KMS-11 (cell line): ENCODE measurements around the gene TSC1.

Experiments
- H2AFZ ChIP-seq: fragments of 200-600 bp; sonication (generic); 2 replicates; pipeline ENCODE4 v1.6.1; 2016; ENCODE audit warnings: antibody characterized with exemption, mixed run types, low read depth
- H3K27ac ChIP-seq: fragments of 200-600 bp; sonication (generic); 2 replicates; pipeline ENCODE4 v1.6.1; 2016; ENCODE audit warnings: mild to moderate bottlenecking, mixed run types
- H3K27me3 ChIP-seq: fragments of 200-600 bp; sonication (generic); 2 replicates; pipeline ENCODE4 v1.6.1; 2017; ENCODE audit warnings: mild to moderate bottlenecking, low read depth, mixed run types, moderate library complexity; ENCODE audit not compliant: insufficient read depth
- H3K36me3 ChIP-seq: fragments of 200-600 bp; sonication (generic); 2 replicates; pipeline ENCODE4 v1.6.1; 2017; ENCODE audit warnings: mild to moderate bottlenecking, mixed run types; ENCODE audit not compliant: insufficient read depth
- H3K4me1 ChIP-seq: fragments of 200-600 bp; sonication (generic); 2 replicates; pipeline ENCODE4 v1.6.1; 2016; ENCODE audit warnings: mild to moderate bottlenecking, low read depth, mixed run types; ENCODE audit not compliant: poor library complexity, severe bottlenecking
- H3K4me2 ChIP-seq: fragments of 200-600 bp; sonication (generic); 2 replicates; pipeline ENCODE4 v1.7.0; 2016; ENCODE audit warnings: mild to moderate bottlenecking, mixed run types
- H3K4me3 ChIP-seq: fragments of 200-600 bp; sonication (generic); IDR thresholded peaks from 2 replicates; pipeline ENCODE4 v1.6.1; 2017; ENCODE audit warnings: low read depth, low read length, mixed read lengths; ENCODE audit not compliant: insufficient read depth
- H3K79me2 ChIP-seq: fragments of 200-600 bp; sonication (generic); 2 replicates; pipeline ENCODE4 v1.6.1; 2016; ENCODE audit warnings: low read depth, mixed run types; ENCODE audit not compliant: insufficient read depth
- H3K9ac ChIP-seq: fragments of 200-600 bp; sonication (generic); 2 replicates; pipeline ENCODE4 v1.6.1; 2016; ENCODE audit warnings: mild to moderate bottlenecking, mixed run types
- H4K20me1 ChIP-seq: fragments of 200-600 bp; sonication (generic); 2 replicates; pipeline ENCODE4 v1.6.1; 2016; ENCODE audit warnings: mild to moderate bottlenecking, mixed run types; ENCODE audit not compliant: insufficient read depth
- TF ChIP-seq, protein P1 (sequence below): fragments of 200-600 bp; sonication (generic); conservative IDR thresholded peaks from 2 replicates; pipeline ENCODE4 v1.6.1; 2017; ENCODE audit warnings: low read depth, mild to moderate bottlenecking, antibody characterized with exemption, low read length, moderate library complexity, mixed read lengths

Gene TSC1

DNA sequence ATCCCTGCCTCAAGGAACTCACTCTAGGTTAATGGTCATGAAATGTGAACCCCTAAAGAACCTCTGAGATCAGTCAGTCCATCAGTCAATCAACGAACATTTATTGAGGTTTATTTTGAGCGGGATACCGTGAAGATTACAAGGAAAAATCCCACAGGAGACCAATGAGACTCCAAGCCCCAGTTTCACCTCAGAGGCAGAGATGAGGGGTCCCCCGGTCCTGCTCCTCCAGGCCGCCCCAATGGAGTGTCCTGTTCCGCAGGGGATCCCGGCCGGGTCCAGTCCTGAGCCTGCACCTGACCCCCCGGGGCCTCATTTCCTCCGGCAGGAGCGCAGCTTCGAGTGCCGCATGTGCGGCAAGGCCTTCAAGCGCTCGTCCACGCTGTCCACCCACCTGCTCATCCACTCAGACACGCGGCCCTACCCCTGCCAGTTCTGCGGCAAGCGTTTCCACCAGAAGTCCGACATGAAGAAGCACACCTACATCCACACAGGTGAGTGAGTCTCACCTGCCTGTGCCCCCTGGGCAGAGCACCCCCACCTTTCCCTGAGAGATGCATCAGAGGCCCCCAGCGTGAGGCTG lies 45.1 kb upstream of the TSC1 start:
- Histone ChIP-seq H3K27me3 (peaks cover 88% of the 10 kb centered on the region), H3K79me2 (no peaks in the 10 kb centered on the region), H3K27ac (no peak overlapping the region), H3K4me1 (no peaks in the 10 kb centered on the region), H3K9ac (no peak overlapping the region), H4K20me1 (no peaks in the 10 kb centered on the region), H3K4me2 (no peak overlapping the region), H2AFZ (no peak overlapping the region), H3K4me3 (no peak overlapping the region), H3K36me3 (no peaks in the 10 kb centered on the region)
- TF ChIP-seq, protein P1, sequence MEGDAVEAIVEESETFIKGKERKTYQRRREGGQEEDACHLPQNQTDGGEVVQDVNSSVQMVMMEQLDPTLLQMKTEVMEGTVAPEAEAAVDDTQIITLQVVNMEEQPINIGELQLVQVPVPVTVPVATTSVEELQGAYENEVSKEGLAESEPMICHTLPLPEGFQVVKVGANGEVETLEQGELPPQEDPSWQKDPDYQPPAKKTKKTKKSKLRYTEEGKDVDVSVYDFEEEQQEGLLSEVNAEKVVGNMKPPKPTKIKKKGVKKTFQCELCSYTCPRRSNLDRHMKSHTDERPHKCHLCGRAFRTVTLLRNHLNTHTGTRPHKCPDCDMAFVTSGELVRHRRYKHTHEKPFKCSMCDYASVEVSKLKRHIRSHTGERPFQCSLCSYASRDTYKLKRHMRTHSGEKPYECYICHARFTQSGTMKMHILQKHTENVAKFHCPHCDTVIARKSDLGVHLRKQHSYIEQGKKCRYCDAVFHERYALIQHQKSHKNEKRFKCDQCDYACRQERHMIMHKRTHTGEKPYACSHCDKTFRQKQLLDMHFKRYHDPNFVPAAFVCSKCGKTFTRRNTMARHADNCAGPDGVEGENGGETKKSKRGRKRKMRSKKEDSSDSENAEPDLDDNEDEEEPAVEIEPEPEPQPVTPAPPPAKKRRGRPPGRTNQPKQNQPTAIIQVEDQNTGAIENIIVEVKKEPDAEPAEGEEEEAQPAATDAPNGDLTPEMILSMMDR: no peak

DNA sequence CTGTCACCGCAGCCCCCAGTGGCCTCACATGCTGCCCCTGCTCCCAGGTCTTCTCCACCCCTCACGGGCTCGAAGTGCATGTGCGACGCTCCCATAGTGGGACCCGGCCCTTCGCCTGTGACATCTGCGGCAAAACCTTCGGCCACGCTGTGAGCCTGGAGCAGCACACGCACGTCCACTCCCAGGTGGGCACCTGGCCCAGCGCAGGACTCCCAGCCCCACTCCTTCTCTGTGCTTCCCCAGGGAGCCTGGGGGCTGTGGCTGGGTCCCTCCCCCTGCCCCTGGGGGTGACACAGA lies 44.5 kb upstream of the TSC1 start:
- no peaks in the 10 kb centered on the region for H3K4me1 ChIP-seq

DNA sequence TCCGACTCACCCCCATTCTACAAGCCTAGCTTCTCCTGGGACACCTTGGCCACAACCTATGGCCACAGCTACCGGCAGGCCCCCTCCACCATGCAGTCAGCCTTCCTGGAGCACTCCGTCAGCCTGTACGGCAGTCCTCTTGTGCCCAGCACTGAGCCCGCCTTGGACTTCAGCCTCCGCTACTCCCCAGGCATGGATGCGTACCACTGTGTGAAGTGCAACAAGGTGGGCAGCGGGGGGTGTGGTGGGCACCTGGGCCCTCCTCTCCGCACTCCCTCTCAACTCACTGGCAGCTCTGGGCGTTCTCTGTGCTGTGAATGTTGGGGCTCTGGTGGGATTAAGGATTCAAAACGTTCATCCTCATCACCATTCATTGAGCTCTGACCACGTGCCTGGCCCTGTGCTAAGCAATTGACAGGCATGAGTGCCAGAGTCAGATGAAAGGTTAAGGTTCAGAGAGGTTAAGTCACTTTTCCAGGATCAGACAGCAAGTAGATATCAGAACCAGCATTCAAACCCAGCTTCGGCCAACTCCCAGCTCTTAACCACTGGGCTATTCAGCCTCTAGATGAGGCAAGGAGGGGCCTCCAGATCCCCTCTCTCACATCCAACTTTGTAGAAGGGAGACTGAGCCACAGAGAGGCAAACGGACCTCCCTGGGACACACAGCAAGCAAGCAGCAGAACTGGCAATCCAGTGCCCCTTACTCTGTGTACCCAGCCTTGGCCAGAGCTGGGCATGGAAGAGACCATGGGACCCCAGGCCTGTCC lies 44.0 kb upstream of the TSC1 start:
- no peak overlapping the region for H3K9ac ChIP-seq
- no peaks in the 10 kb centered on the region for H3K79me2 ChIP-seq
- H3K4me2 ChIP-seq: no peak overlapping the region
- H3K4me1 ChIP-seq: no peaks in the 10 kb centered on the region
- H3K4me3 ChIP-seq: no peak overlapping the region
- peaks cover 88% of the 10 kb centered on the region for H3K27me3 ChIP-seq
- no peaks in the 10 kb centered on the region for H3K36me3 ChIP-seq
- no peak overlapping the region for H3K27ac ChIP-seq
- no peaks in the 10 kb centered on the region for H4K20me1 ChIP-seq
- TF ChIP-seq, protein P1: no peak
- no peak overlapping the region for H2AFZ ChIP-seq

More for the DNA sequence above, 44.5 kb upstream of the TSC1 start:
- TF ChIP-seq, protein P1: no peak
- Histone ChIP-seq H3K4me2 (no peak overlapping the region), H4K20me1 (no peaks in the 10 kb centered on the region), H2AFZ (no peak overlapping the region), H3K27ac (no peak overlapping the region), H3K79me2 (no peaks in the 10 kb centered on the region), H3K36me3 (no peaks in the 10 kb centered on the region), H3K9ac (no peak overlapping the region), H3K27me3 (peaks cover 88% of the 10 kb centered on the region), H3K4me3 (no peak overlapping the region)

DNA sequence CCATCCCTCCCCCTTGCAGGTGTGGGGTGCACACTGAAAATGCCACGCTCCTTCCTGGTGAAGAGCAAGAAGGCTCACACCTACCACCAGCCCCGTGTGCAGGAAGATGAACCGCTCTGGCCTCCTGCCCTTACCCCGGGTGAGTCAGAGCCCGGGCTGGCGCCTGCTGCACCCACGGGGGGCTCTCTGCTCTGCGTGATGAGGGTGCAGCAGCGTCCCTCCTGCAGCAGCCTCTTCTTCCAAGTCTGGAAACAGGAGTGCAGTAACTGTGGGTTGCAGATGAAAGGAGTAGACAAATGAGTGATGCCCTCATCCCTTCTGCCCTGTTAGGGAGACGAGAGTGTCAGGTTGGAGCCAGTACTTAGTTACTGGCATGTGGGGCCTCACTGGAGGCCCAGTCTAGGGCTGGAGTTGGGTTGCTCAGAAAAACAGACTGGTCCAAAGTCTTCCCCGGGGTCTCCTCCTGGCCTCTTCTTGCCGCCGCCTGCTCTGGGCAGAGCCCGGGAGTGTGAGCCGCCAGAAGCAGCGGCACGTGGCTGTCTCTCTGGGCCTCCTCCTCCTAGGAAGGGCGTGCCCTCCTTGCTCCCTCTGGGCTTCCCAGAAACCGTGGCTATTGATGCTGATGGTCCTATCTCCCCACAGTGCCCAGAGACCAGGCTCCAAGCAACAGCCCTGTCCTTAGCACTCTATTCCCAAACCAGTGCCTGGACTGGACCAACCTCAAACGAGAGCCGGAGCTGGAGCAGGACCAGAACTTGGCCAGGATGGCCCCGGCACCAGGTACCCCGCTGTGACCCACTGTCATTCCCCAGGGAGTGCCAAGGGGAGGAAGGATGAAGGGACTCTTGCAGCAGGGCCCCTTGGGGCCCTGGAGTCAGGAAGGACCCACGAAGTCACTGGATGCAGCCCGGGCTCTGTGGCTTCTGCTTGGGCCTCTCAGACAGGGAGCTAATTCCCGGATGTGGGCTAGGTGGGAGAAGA lies 42.5 kb upstream of the TSC1 start:
- no peak overlapping the region for H3K27ac ChIP-seq
- no peak overlapping the region for H3K9ac ChIP-seq
- no peaks in the 10 kb centered on the region for H3K79me2 ChIP-seq
- H3K4me1 ChIP-seq: no peaks in the 10 kb centered on the region
- no peak overlapping the region for H2AFZ ChIP-seq
- TF ChIP-seq, protein P1: no peak
- H3K27me3 ChIP-seq: peaks cover 86% of the 10 kb centered on the region
- no peaks in the 10 kb centered on the region for H3K36me3 ChIP-seq
- no peak overlapping the region for H3K4me2 ChIP-seq
- no peaks in the 10 kb centered on the region for H4K20me1 ChIP-seq
- H3K4me3 ChIP-seq: no peak overlapping the region
